SK-N-SH (cell line): ENCODE results near the gene SNED1. TPM values are rescaled to one million over a fixed set of nuclear protein-coding genes. Genes with fewer than 3 reads are reported as not detected.

Experiments used
- CTCF ChIA-PET: fragments of 300-600, 350-600 bp; formaldehyde crosslinking; extraction: SDS; loops from one replicate; lab custom pipeline; 2021; lab: Yijun Ruan, JAX
- POLR2A ChIA-PET: fragments of 350-600 bp; sonication (Branson Sonifier 250); formaldehyde crosslinking; extraction: SDS; loops from one replicate; lab custom pipeline; 2020; ENCODE audit warnings: antibody characterized with exemption, inconsistent platforms; lab: Yijun Ruan, JAX
- DNase-seq: peaks from one replicate; pipeline ENCODE4 v3.0.0; 2012
- H2AFZ ChIP-seq: fragments of 200-600 bp; sonication (generic); 2 replicates; pipeline ENCODE4 v1.8.1; 2016; ENCODE audit warnings: antibody characterized with exemption, mild to moderate bottlenecking, low read depth
- H3F3A ChIP-seq: fragments of 200-600 bp; sonication (generic); replicated peaks from 2 replicates; pipeline ENCODE3; 2016; ENCODE audit warnings: antibody characterized with exemption, mild to moderate bottlenecking; ENCODE audit not compliant: insufficient read depth
- H3K27ac ChIP-seq, 2 experiments: fragments of 200-500 bp in 1 of 2; fragments of 200-600 bp in 1 of 2; sonication (Bioruptor generic) in 1 of 2; sonication (generic), shearing (Covaris generic) in 1 of 2; 2 replicates each; pipeline versions ENCODE4 v1.5.1 to v1.6.1; 2014 to 2016; ENCODE audit warnings: low read depth in 2 of 2, inconsistent platforms in 1 of 2, low read length in 1 of 2, mild to moderate bottlenecking in 1 of 2, mixed read lengths in 1 of 2
- H3K27me3 ChIP-seq: fragments of 200-600 bp; sonication (generic), shearing (Covaris generic); 2 replicates; pipeline ENCODE4 v1.6.1; 2016; ENCODE audit warnings: mixed run types; ENCODE audit not compliant: insufficient read depth
- H3K36me3 ChIP-seq, 2 experiments: fragments of 200-500 bp in 1 of 2; fragments of 200-600 bp in 1 of 2; sonication (Bioruptor generic) in 1 of 2; sonication (generic) in 1 of 2; replicated peaks in 1 of 2; 2 replicates each; pipeline versions ENCODE3 to v1.5.1; 2014 to 2016; ENCODE audit warnings: low read length in 1 of 2, mild to moderate bottlenecking in 1 of 2; ENCODE audit not compliant: insufficient read depth in 2 of 2, control insufficient read depth in 1 of 2
- H3K4me1 ChIP-seq, 2 experiments: fragments of 200-500 bp in 1 of 2; fragments of 200-600 bp in 1 of 2; sonication (Bioruptor generic) in 1 of 2; sonication (generic), shearing (Covaris generic) in 1 of 2; 2 replicates each; pipeline versions ENCODE4 v1.5.1 to v1.6.1; 2014 to 2016; ENCODE audit warnings: low read depth in 1 of 2, low read length in 1 of 2, mixed run types in 1 of 2; ENCODE audit not compliant: insufficient read depth in 2 of 2, control insufficient read depth in 1 of 2
- H3K4me2 ChIP-seq: fragments of 200-600 bp; sonication (generic), shearing (Covaris generic); 2 replicates; pipeline ENCODE4 v1.6.1; 2017; ENCODE audit warnings: mixed run types
- H3K4me3 ChIP-seq, 2 experiments: fragments of 200-500 bp in 1 of 2; fragments of 200-600 bp in 1 of 2; sonication (Bioruptor generic) in 1 of 2; sonication (generic), shearing (Covaris generic) in 1 of 2; 2 replicates each; pipeline versions ENCODE4 v1.5.1 to v1.8.1; 2014 to 2016; ENCODE audit warnings: low read depth in 2 of 2, inconsistent platforms in 1 of 2, low read length in 1 of 2, mild to moderate bottlenecking in 1 of 2, mixed read lengths in 1 of 2, moderate library complexity in 1 of 2
- H3K79me2 ChIP-seq: fragments of 200-600 bp; sonication (generic); 2 replicates; pipeline ENCODE4 v1.8.1; 2017; ENCODE audit warnings: mild to moderate bottlenecking; ENCODE audit not compliant: insufficient read depth
- H3K9ac ChIP-seq: fragments of 200-600 bp; sonication (generic); 2 replicates; pipeline ENCODE4 v1.6.1; 2017; ENCODE audit warnings: mixed run types
- H3K9me2 ChIP-seq: fragments of 200-600 bp; sonication (generic); 2 replicates; pipeline ENCODE4 v1.6.1; 2017; ENCODE audit warnings: mixed run types
- H3K9me3 ChIP-seq: fragments of 200-600 bp; sonication (generic); 2 replicates; pipeline ENCODE4 v1.6.1; 2017; ENCODE audit warnings: mixed run types, mild to moderate bottlenecking, moderate library complexity
- H4K20me1 ChIP-seq: fragments of 200-600 bp; sonication (generic); 2 replicates; pipeline ENCODE4 v1.6.1; 2017; ENCODE audit warnings: mild to moderate bottlenecking, mixed run types; ENCODE audit not compliant: insufficient read depth
- ELF1 ChIP-seq: IDR thresholded peaks from 2 replicates; pipeline ENCODE4 v1.4.0; 2012
- EP300 ChIP-seq, 2 experiments: IDR thresholded peaks; 2 replicates each; pipeline versions ENCODE4 v1.4.0 to v1.6.1; 2012; ENCODE audit warnings: borderline replicate concordance in 1 of 2, low read depth in 1 of 2, low read length in 1 of 2
- EZH2phosphoT487 ChIP-seq: fragments of 200-600 bp; sonication (generic); IDR thresholded peaks from 2 replicates; pipeline ENCODE4 v1.6.1; 2017; ENCODE audit warnings: low read depth, mixed run types, mild to moderate bottlenecking, antibody characterized with exemption, moderate library complexity, borderline replicate concordance
- FOXJ3 ChIP-seq: sonication (generic); formaldehyde crosslinking; IDR thresholded peaks from 2 replicates; pipeline ENCODE4 v1.5.1; 2020; ENCODE audit warnings: mild to moderate bottlenecking, missing genetic modification reagents
- FOXM1 ChIP-seq: IDR thresholded peaks from 2 replicates; pipeline ENCODE4 v1.4.0; 2012; ENCODE audit warnings: low read depth, mild to moderate bottlenecking
- GATA2 ChIP-seq: sonication (generic); formaldehyde crosslinking; IDR thresholded peaks from 2 replicates; pipeline ENCODE4 v1.5.0; 2020; ENCODE audit warnings: mild to moderate bottlenecking, missing genetic modification reagents
- IRF3 ChIP-seq: fragments of 150-350 bp; IDR thresholded peaks from 2 replicates; pipeline ENCODE4 v1.6.1; 2016; ENCODE audit warnings: mild to moderate bottlenecking, low read depth, low read length
- MAX ChIP-seq: IDR thresholded peaks from 2 replicates; pipeline ENCODE4 v1.4.0; 2012; ENCODE audit warnings: low read depth
- MEF2A ChIP-seq: IDR thresholded peaks from 2 replicates; pipeline ENCODE4 v1.4.0; 2012; ENCODE audit warnings: low read depth, borderline replicate concordance
- MXI1 ChIP-seq: IDR thresholded peaks from 2 replicates; pipeline ENCODE4 v1.6.1; 2012; ENCODE audit warnings: mild to moderate bottlenecking, low read depth, low read length, improper control_type of control experiment
- NRF1 ChIP-seq: IDR thresholded peaks from 2 replicates; pipeline ENCODE4 v1.6.1; 2012; ENCODE audit warnings: low read depth, mild to moderate bottlenecking, low read length
- POLR2AphosphoS5 ChIP-seq: IDR thresholded peaks from 2 replicates; pipeline ENCODE4 v1.6.1; 2012; ENCODE audit warnings: low read depth, low read length
- RAD21 ChIP-seq: IDR thresholded peaks from 2 replicates; pipeline ENCODE4 v1.6.1; 2012; ENCODE audit warnings: mild to moderate bottlenecking, low read length
- RCOR1 ChIP-seq: fragments of 150-350 bp; IDR thresholded peaks from 2 replicates; pipeline ENCODE4 v1.6.1; 2017; ENCODE audit warnings: antibody characterized with exemption, low read length
- RXRA ChIP-seq: IDR thresholded peaks from 2 replicates; pipeline ENCODE4 v1.4.0; 2012; ENCODE audit warnings: low read depth, mild to moderate bottlenecking, borderline replicate concordance
- SMC3 ChIP-seq: IDR thresholded peaks from 2 replicates; pipeline ENCODE4 v1.6.1; 2012; ENCODE audit warnings: low read depth, low read length, improper control_type of control experiment
- TAF1 ChIP-seq: IDR thresholded peaks from 2 replicates; pipeline ENCODE4 v1.6.1; 2012; ENCODE audit warnings: low read depth, mild to moderate bottlenecking, low read length, moderate library complexity, borderline replicate concordance
- TCF12 ChIP-seq: IDR thresholded peaks from 2 replicates; pipeline ENCODE4 v1.4.0; 2012
- TEAD4 ChIP-seq: IDR thresholded peaks from 2 replicates; pipeline ENCODE4 v1.4.0; 2012; ENCODE audit warnings: mild to moderate bottlenecking, borderline replicate concordance; ENCODE audit not compliant: insufficient read depth
- ZBTB33 ChIP-seq: IDR thresholded peaks from 2 replicates; pipeline ENCODE4 v1.4.0; 2012; ENCODE audit warnings: low read depth, borderline replicate concordance
- WGBS: methylation state at CpG from one replicate; pipeline ENCODE4 v1.1.6; 2017; ENCODE audit warnings: low lambda C conversion rate; 5-methylcytosine and 5-hydroxymethylcytosine counted together
- polyA plus RNA-seq, 3 experiments: library from polyadenylated mRNA; depleted of rRNA; stranded (reverse); fragments of >200 nt; gene quantifications; 2 replicates each; pipeline ENCODE4 v1.2.3, GENCODE V29; 2012

SNED1 gene
- polyA plus RNA-seq, 1 of the 3 experiments (the other 2 are of a cell fraction), result 0.03 TPM

GRCh38 chr2:241043581-241043980 is 45.2 kb downstream of the SNED1 start (continued):
- TF ChIP-seq ZBTB33 (no peak), RCOR1 (no peak), FOXM1 (no peak), GATA2 (no peak), EZH2phosphoT487 (no peak), ELF1 (no peak), POLR2AphosphoS5 (no peak), SMC3 (no peak)

GRCh38 chr2:241047253-241048010 is 49.0 kb downstream of the SNED1 start:
- ChIA-PET POLR2A (no interaction called here), CTCF (interaction anchor here (0.6 to 1.9 kb wide), 2 partner anchors 10 to 239 kb away, joined by 3 to 5 read pairs; no protein-coding TSS in a partner anchor)
- H3K4me2 ChIP-seq, result no peak overlapping the region
- H4K20me1 ChIP-seq, result no peaks in the 10 kb centered on the region
- H3K9me3 ChIP-seq, result no peaks in the 10 kb centered on the region
- no peaks in the 10 kb centered on the region for H3K79me2 ChIP-seq
- no peak overlapping the region for H3K27ac ChIP-seq
- no peak overlapping the region for H3K4me3 ChIP-seq
- WGBS, result 23% methylated on average over 6 of the region's 6 CpGs
- H3K36me3 ChIP-seq, result no peaks in the 10 kb centered on the region
- no peaks in the 10 kb centered on the region for H3K9me2 ChIP-seq
- H3K27me3 ChIP-seq, result no peaks in the 10 kb centered on the region
- H3F3A ChIP-seq, result no peaks in the 10 kb centered on the region
- no peaks in the 10 kb centered on the region; a peak in 1 of 4 replicates for H3K4me1 ChIP-seq
- no peak for TF ChIP-seq RAD21
- no peak for TF ChIP-seq TCF12
- TF ChIP-seq TEAD4, result no peak
- TF ChIP-seq EP300 (IDR thresholded peaks at IDR 0.05; ENCODE audit: borderline replicate concordance in 1 of 2, low read depth in 1 of 2, low read length in 1 of 2), result no peak
- no peak for TF ChIP-seq FOXJ3 (CRISPR knock-in tag)
- no peak for TF ChIP-seq MAX
- no peak for TF ChIP-seq TAF1
- TF ChIP-seq RXRA, result no peak
- TF ChIP-seq NRF1, result no peak
- TF ChIP-seq MEF2A, result no peak
- no peak for TF ChIP-seq IRF3
- no peak for TF ChIP-seq MXI1
- no peak overlapping the region for H3K9ac ChIP-seq
- DNase-seq, result no peak
- no peak overlapping the region for H2AFZ ChIP-seq
